WERI-Rb-1 (cell line): ENCODE data around the gene AK2.

Experiments
- DNase-seq: peaks from one replicate; pipeline ENCODE4 v3.0.0-alpha.2; 2020
- H3K27ac ChIP-seq: fragments of 250-450 bp; sonication (Bioruptor Pico); 2 replicates; pipeline ENCODE4 v1.5.1; 2020; ENCODE audit warnings: mild to moderate bottlenecking, moderate library complexity
- H3K27me3 ChIP-seq: fragments of 250-450 bp; sonication (Bioruptor Pico); 2 replicates; pipeline ENCODE4 v1.5.1; 2021; ENCODE audit warnings: mild to moderate bottlenecking, low read depth, moderate library complexity; ENCODE audit not compliant: insufficient read depth, severe bottlenecking
- H3K36me3 ChIP-seq: fragments of 250-450 bp; sonication (Bioruptor Pico); 2 replicates; pipeline ENCODE4 v1.5.1; 2020; ENCODE audit warnings: mild to moderate bottlenecking, moderate library complexity
- H3K4me3 ChIP-seq: 2 replicates; pipeline ENCODE4 v1.5.1; 2011; ENCODE audit warnings: low read depth, mild to moderate bottlenecking, control low read depth, low read length
- H3K9me3 ChIP-seq: fragments of 250-450 bp; sonication (Bioruptor Pico); 2 replicates; pipeline ENCODE4 v1.5.1; 2021; ENCODE audit warnings: mild to moderate bottlenecking, moderate library complexity; ENCODE audit not compliant: severe bottlenecking
- CTCF ChIP-seq: IDR thresholded peaks from 2 replicates; pipeline ENCODE4 v1.5.1; 2011; ENCODE audit warnings: low read depth, mild to moderate bottlenecking, control low read depth, inconsistent platforms, low read length

Gene AK2

GRCh38 chr1:33057095-33057494 is 20.4 kb upstream of the AK2 start:
- Histone ChIP-seq H3K9me3 (no peaks in the 10 kb centered on the region), H3K27ac (no peak overlapping the region), H3K36me3 (no peaks in the 10 kb centered on the region), H3K4me3 (no peak overlapping the region), H3K27me3 (no peaks in the 10 kb centered on the region)
- no peak for DNase-seq
- no peak for TF ChIP-seq CTCF

GRCh38 chr1:33056426-33056825 is 19.7 kb upstream of the AK2 start:
- no peak for TF ChIP-seq CTCF
- H3K27me3 ChIP-seq, result no peaks in the 10 kb centered on the region
- H3K9me3 ChIP-seq, result no peaks in the 10 kb centered on the region
- H3K36me3 ChIP-seq, result no peaks in the 10 kb centered on the region
- H3K27ac ChIP-seq, result no peak overlapping the region
- DNase-seq, result no peak
- H3K4me3 ChIP-seq, result no peak overlapping the region

GRCh38 chr1:33055210-33056008 is 18.7 kb upstream of the AK2 start:
- H3K27ac ChIP-seq, result no peak overlapping the region
- H3K27me3 ChIP-seq, result no peaks in the 10 kb centered on the region
- TF ChIP-seq CTCF, result peak; percentile 83
- H3K4me3 ChIP-seq, result no peak overlapping the region
- H3K36me3 ChIP-seq, result no peaks in the 10 kb centered on the region
- DNase-seq, result peak; percentile 89
- no peaks in the 10 kb centered on the region for H3K9me3 ChIP-seq

- H3K36me3 ChIP-seq, result no peaks in the 10 kb centered on the region
- DNase-seq, result no peak
- no peak overlapping the region for H3K27ac ChIP-seq
- no peaks in the 10 kb centered on the region for H3K27me3 ChIP-seq
- 0 out of 2 replicates have a peak, but pooled peaks have one; percentile 20 for TF ChIP-seq CTCF
- no peak overlapping the region for H3K4me3 ChIP-seq
- no peaks in the 10 kb centered on the region for H3K9me3 ChIP-seq
These were observed 13.8 kb upstream of the AK2 start for GRCh38 chr1:33050221-33051076.

- H3K36me3 ChIP-seq, result no peaks in the 10 kb centered on the region
- no peak overlapping the region for H3K4me3 ChIP-seq
- no peak for DNase-seq
- TF ChIP-seq CTCF, result no peak
- H3K9me3 ChIP-seq, result no peaks in the 10 kb centered on the region
- no peaks in the 10 kb centered on the region for H3K27me3 ChIP-seq
- H3K27ac ChIP-seq, result no peak overlapping the region
These were observed 12.7 kb upstream of the AK2 start for GRCh38 chr1:33049371-33049770.
